DMS114 treated with DMSO at 0.1 percent for 48 hours (cell line): ENCODE results near the gene OR10AG1.

Experiments
- DNase-seq: peaks from one replicate; lab custom pipeline; 2025; ENCODE audit not compliant: unreplicated experiment; lab: John Stamatoyannopoulos, UW

OR10AG1 gene, protein sequence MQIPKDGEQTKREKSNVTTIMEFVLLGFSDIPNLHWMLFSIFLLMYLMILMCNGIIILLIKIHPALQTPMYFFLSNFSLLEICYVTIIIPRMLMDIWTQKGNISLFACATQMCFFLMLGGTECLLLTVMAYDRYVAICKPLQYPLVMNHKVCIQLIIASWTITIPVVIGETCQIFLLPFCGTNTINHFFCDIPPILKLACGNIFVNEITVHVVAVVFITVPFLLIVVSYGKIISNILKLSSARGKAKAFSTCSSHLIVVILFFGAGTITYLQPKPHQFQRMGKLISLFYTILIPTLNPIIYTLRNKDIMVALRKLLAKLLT

GRCh38 chr11:55969845-55970244, at the start of gene OR10AG1:
TSS of gene OR10AG1 (minus strand) at chr11:55969945. CDS start at chr11:55969907, 38 bp downstream.
- no peak for DNase-seq

GRCh38 chr11:56013805-56014204, 44.1 kb upstream of the OR10AG1 start:
- DNase-seq, result no peak

GRCh38 chr11:56010716-56011115, 41.0 kb upstream of the OR10AG1 start:
- no peak for DNase-seq

DNA sequence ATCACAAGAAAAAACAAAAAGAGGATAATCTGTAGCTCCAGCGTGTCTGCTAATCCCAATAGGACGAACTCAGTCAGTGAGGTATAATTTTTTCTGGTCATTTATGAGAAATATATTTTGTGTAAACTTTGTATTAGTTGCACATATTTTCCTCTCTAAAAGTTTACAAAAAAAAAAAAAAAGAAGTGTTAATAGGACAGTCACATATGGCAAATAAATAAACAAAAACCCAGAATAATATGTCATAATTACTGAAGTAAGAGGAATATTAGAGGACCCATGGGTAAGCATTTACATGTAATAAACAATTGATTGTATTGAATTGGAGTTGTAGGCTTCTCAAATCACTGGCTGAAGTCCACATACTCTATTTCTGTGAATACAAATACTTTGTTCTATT, 24.8 kb upstream of the OR10AG1 start, which contains the start of gene OR5F1:
Gene OR5F1 (minus strand): TSS at position 101 of the 400 bp plus-strand sequence. CDS start 0 bp downstream, at position 101.
- no peak for DNase-seq

- no peak for DNase-seq
Observed at GRCh38 chr11:55970935-55971334, 1.2 kb upstream of the OR10AG1 start.

GRCh38 chr11:55967914-55968313, 1.8 kb downstream of the OR10AG1 start:
- no peak for DNase-seq

DNA sequence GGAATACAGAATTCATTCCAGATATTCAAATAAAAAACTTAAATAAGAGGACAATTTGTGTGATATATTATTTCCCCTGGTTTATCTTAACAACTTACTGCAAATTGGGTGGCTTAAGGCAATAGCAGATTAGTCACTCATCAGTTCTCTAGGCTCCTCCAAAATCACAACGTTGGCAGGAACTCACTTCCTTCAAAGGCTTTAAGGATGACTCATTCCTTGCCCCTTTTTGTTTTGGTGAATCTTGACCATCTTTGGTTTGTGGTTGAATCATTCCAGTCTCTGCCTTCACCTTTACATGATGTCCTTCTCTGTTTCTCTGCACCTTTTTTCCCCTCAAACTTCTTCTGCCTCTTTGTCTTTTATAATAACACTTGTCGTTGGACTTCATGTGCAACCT, 3.4 kb downstream of the OR10AG1 start:
- DNase-seq, result no peak

DNA sequence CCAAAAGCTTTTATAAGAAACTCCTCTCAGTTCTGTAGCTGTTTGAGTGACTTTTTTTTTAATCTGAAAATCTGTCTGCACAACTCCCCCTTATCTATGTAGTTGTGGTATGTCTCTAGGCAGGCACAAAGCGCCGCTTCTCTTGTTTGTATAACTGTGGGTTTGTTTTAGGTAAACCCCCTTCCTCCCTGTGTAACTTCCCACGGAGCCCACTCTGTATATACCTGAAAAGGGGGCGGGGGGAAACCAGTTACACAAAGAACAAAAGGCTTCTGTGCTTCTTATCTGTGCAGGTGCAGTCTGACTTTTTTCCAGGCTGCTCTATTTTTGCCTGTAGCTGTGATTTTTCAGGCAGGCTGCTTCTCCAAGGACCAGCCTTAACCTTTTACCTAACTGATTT, 13.2 kb downstream of the OR10AG1 start:
- no peak for DNase-seq

DNA sequence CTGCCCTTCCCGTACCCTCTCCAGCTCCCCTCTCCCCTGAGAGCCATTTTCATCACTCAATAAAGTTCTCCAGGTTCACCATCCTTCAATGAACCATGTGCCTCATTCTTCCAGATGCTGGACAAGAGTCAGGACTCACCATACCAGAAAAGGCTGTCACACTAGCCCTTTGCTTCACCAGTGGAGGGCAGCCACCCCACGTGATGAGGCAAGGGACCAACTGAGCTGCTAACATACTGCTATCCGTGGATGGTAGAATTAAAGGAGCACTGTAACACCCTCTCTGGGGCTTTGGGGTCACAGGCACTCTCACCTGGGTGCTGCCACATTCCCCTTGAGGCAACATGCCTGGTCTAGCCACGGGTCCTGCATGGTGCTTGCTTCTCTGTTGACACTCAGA, 20.4 kb downstream of the OR10AG1 start:
- no peak for DNase-seq

- peak; percentile 63 for DNase-seq
Observed at GRCh38 chr11:55942785-55943392, 26.9 kb downstream of the OR10AG1 start.

- DNase-seq, result no peak
Observed at GRCh38 chr11:55936300-55936699, 33.4 kb downstream of the OR10AG1 start, which contains the start of gene OR5I1. TSS of gene OR5I1 (minus strand) at chr11:55936400. CDS start at chr11:55936400, 0 bp downstream.

DNA sequence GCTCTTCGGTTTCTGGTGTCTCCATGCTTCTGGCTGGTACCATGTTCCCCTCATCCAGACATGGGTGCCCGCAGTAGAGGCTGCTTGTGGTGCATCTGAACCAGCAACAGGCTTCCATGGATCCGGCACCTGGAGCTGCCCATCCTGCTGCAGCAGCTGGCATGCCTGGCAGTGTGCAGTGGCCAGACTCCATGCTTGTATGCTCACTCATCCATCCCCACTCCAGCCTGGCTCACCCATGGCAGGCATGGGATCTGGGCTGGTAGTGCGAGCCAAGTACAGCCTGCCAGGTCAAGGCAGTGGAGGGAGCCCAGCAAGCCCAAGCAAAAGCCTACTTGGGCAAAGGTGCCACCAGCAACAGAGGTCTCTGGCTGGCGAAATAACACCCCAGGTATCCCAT, 49.2 kb downstream of the OR10AG1 start:
- no peak for DNase-seq
